ENCODE data around the gene SPATA31C1. TPM values are rescaled to one million over a fixed set of nuclear protein-coding genes. Genes with fewer than 3 reads are reported as not detected.

The SPATA31C1 gene
- not detected in 2 replicates for total RNA-seq

GRCh38 chr9:87917662-87918061 is at the start of gene SPATA31C1:
SPATA31C1 (plus strand) TSS chr9:87917962.

GRCh38 chr9:87882627-87883026 is 35.1 kb upstream of the SPATA31C1 start, which contains the start of gene SPATA31E1:
SPATA31E1 (plus strand) TSS chr9:87882877; CDS start chr9:87882892, 15 bp downstream.

Other genes starting within 250 kb of the SPATA31C1 start
- gene CTSL, start 191.8 kb upstream of the SPATA31C1 start, total RNA-seq, result 149 and 309 TPM in 2 replicates
- gene SPATA31E1, start 35.1 kb upstream of the SPATA31C1 start, total RNA-seq, result not detected in 2 replicates
- 5.2 and 16.9 TPM in 2 replicates for gene CDK20, start 56.6 kb downstream of the SPATA31C1 start, total RNA-seq
- gene SPATA31C2, start 220.5 kb downstream of the SPATA31C1 start, total RNA-seq, result not detected in 2 replicates